Measurements from ENCODE around the gene ASAP2. TPM values are rescaled to one million over a fixed set of nuclear protein-coding genes. Genes with fewer than 3 reads are reported as not detected.

The ASAP2 gene
- total RNA-seq, 1 experiment from 2014 or later = 12.6 TPM

DNA sequence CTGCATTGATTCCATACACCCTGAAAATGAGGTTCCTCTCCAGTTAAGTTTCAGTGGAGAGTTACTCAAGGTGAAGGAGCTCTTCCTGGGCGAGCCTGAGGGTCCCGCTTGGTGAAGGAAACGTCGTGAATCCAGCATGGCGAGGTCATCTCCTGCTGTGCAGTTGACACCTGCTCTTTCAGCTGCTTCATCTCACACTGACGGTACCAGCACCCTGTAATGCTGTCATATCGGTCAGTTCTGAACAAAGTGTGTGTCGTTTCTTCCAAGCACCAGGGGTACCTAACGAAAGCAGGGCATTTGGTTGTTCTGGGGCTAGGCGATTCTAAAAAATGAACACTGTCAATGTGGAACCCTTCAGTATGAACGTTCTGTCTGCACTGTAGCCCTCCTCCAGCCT lies 164.1 kb downstream of the ASAP2 start:
- Histone ChIP-seq H3K56ac (ENCODE audit: insufficient read length, low read depth, low read length) (no peak overlapping the region), H3K4me1 (ENCODE audit: insufficient read depth, low read length) (no peaks in the 10 kb centered on the region), H2BK20ac (ENCODE audit: low read depth, low read length, poor library complexity, severe bottlenecking) (no peak overlapping the region), H3K23me2 (ENCODE audit: insufficient read length, low read depth, low read length, poor library complexity, severe bottlenecking) (no peaks in the 10 kb centered on the region), H3K4ac (ENCODE audit: low read depth, low read length) (no peak overlapping the region), H4K5ac (ENCODE audit: insufficient read length, low read depth, low read length) (no peak overlapping the region), H3K79me1 (ENCODE audit: insufficient read depth, low read depth, low read length, poor library complexity, severe bottlenecking) (no peaks in the 10 kb centered on the region), H2BK15ac (ENCODE audit: low read depth, low read length) (no peak overlapping the region), H2BK12ac (ENCODE audit: insufficient read length, low read depth, low read length) (no peak overlapping the region), H2BK120ac (ENCODE audit: low read depth, low read length, poor library complexity, severe bottlenecking) (no peak overlapping the region), H2BK5ac (ENCODE audit: insufficient read length, low read length) (no peak overlapping the region), H3K14ac (ENCODE audit: insufficient read depth, low read length) (no peak overlapping the region), H3T11ph (ENCODE audit: low read length) (no peak overlapping the region), H2AK5ac (ENCODE audit: insufficient read length, low read length) (no peak overlapping the region), H3K79me2 (ENCODE audit: insufficient read depth, low read length) (no peaks in the 10 kb centered on the region), H4K20me1 (ENCODE audit: control insufficient read depth, insufficient read depth, insufficient read length) (peaks cover 3% of the 10 kb centered on the region), H3K9ac (ENCODE audit: extremely low read depth, insufficient read length, low read length) (no peak overlapping the region), H4K91ac (ENCODE audit: insufficient read length, low read depth, low read length) (no peak overlapping the region), H3K18ac (ENCODE audit: insufficient read length, low read depth, low read length) (no peak overlapping the region), H3K27me3 (ENCODE audit: insufficient read depth, low read length) (no peaks in the 10 kb centered on the region), H3K4me2 (ENCODE audit: insufficient read depth, insufficient read length, low read length) (no peak overlapping the region), H4K8ac (replicated peaks; ENCODE audit: insufficient read length, low read depth, low read length) (no peak overlapping the region), H3K27ac (ENCODE audit: insufficient read length, low read depth, low read length) (no peak overlapping the region), H3K9me3 (ENCODE audit: control insufficient read depth, low read depth, low read length) (no peaks in the 10 kb centered on the region), H2AFZ (ENCODE audit: low read length) (no peak overlapping the region), H3K23ac (ENCODE audit: insufficient read length, low read depth, low read length) (no peak overlapping the region)
- WGBS (ENCODE audit: extremely low coverage, insufficient read length, low lambda C conversion rate) = no CpG with 5 or more reads among the region's 11 CpGs
- Mint-ChIP-seq H3K27ac (no peak overlapping the region), H3K4me3 (no peak overlapping the region; a peak in 1 of 5 replicates), H3K4me1 (no peaks in the 10 kb centered on the region), H3K36me3 (ENCODE audit: insufficient read depth in 1 of 3, low read depth in 3 of 3) (peaks cover 22 to 66% (median 28%) of the 10 kb centered on the region in 3 experiments; a peak in 6 of 7 replicates), H3K27me3 (ENCODE audit: low read depth) (no peaks in the 10 kb centered on the region; the same call in 1 of the 2 replicates), H3K9me3 (no peaks in the 10 kb centered on the region)
- TF ChIP-seq, protein P1, sequence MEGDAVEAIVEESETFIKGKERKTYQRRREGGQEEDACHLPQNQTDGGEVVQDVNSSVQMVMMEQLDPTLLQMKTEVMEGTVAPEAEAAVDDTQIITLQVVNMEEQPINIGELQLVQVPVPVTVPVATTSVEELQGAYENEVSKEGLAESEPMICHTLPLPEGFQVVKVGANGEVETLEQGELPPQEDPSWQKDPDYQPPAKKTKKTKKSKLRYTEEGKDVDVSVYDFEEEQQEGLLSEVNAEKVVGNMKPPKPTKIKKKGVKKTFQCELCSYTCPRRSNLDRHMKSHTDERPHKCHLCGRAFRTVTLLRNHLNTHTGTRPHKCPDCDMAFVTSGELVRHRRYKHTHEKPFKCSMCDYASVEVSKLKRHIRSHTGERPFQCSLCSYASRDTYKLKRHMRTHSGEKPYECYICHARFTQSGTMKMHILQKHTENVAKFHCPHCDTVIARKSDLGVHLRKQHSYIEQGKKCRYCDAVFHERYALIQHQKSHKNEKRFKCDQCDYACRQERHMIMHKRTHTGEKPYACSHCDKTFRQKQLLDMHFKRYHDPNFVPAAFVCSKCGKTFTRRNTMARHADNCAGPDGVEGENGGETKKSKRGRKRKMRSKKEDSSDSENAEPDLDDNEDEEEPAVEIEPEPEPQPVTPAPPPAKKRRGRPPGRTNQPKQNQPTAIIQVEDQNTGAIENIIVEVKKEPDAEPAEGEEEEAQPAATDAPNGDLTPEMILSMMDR (conservative IDR thresholded peaks at IDR 0.05) = no peak
- DNase-seq = no peak

Measured in H9 (cell line).